HG02981 (cell line): ENCODE results near the gene NT5C.

Experiments used
- ATAC-seq: cut with Tn5 transposase; IDR thresholded peaks from one replicate; pipeline ENCODE4 v1.9.1; 2021; ENCODE audit warnings: mild to moderate bottlenecking, moderate library complexity; ENCODE audit not compliant: unreplicated experiment

Gene NT5C

GRCh38 chr17:75096082-75096625 lies 35.4 kb downstream of the NT5C start:
- ATAC-seq, result no peak

- ATAC-seq, result no peak
Measured at GRCh38 chr17:75094871-75095399, 36.6 kb downstream of the NT5C start.

GRCh38 chr17:75093548-75094158 lies 37.9 kb downstream of the NT5C start:
- no peak for ATAC-seq

- no peak for ATAC-seq
Measured at GRCh38 chr17:75091855-75092327, 39.7 kb downstream of the NT5C start.

- no peak for ATAC-seq
Measured at GRCh38 chr17:75090871-75091854, 40.4 kb downstream of the NT5C start.

- ATAC-seq, result no peak
Measured at GRCh38 chr17:75088465-75089417, 42.8 kb downstream of the NT5C start.

- no peak for ATAC-seq
Measured at GRCh38 chr17:75087558-75088453, 43.7 kb downstream of the NT5C start, which contains the start of gene SLC16A5. Gene SLC16A5 (plus strand): TSS chr17:75087954. CDS start chr17:75093637, 5,683 bp downstream.

GRCh38 chr17:75087182-75087557 lies 44.4 kb downstream of the NT5C start:
- no peak for ATAC-seq

GRCh38 chr17:75086496-75087181 lies 44.9 kb downstream of the NT5C start:
- no peak for ATAC-seq

- no peak for ATAC-seq
Measured at GRCh38 chr17:75084039-75084660, 47.4 kb downstream of the NT5C start.

GRCh38 chr17:75082683-75083082 lies 48.9 kb downstream of the NT5C start:
- no peak for ATAC-seq

GRCh38 chr17:75081611-75082540 lies 49.7 kb downstream of the NT5C start:
- ATAC-seq, result no peak
